ENCODE measurements around the gene HERC5. TPM values are rescaled to one million over a fixed set of nuclear protein-coding genes. Genes with fewer than 3 reads are reported as not detected.

HERC5 gene
- total RNA-seq, 4 donors from 2014 or later, result 2.9 to 4.5 (median 3.9) TPM

DNA sequence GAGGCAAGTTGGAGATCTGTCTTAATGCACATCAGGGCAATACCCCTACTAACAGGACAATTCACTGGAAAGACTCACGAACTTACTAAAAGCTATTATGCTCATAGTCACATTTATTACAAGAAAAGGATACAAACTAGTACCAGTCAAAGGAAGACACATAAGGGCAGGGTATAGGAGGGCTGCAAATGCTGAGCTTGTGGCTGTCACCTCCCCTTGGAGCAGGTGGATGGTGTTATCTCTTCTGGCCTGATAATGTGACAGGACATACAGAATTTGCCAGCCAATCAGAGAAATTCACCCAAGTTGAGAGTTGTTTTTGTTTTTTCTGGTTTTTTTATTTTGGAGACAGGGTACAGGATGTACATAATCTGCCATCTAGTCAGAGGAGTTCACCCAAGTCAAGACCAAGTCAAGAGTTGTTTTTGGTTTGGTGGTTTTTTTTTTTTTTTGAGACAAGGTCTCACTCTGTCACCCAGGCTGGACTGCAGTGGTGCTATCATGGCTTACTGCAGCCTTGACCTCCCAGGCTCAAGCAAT lies 8.8 kb downstream of the HERC5 start:
- TF ChIP-seq, protein P1, sequence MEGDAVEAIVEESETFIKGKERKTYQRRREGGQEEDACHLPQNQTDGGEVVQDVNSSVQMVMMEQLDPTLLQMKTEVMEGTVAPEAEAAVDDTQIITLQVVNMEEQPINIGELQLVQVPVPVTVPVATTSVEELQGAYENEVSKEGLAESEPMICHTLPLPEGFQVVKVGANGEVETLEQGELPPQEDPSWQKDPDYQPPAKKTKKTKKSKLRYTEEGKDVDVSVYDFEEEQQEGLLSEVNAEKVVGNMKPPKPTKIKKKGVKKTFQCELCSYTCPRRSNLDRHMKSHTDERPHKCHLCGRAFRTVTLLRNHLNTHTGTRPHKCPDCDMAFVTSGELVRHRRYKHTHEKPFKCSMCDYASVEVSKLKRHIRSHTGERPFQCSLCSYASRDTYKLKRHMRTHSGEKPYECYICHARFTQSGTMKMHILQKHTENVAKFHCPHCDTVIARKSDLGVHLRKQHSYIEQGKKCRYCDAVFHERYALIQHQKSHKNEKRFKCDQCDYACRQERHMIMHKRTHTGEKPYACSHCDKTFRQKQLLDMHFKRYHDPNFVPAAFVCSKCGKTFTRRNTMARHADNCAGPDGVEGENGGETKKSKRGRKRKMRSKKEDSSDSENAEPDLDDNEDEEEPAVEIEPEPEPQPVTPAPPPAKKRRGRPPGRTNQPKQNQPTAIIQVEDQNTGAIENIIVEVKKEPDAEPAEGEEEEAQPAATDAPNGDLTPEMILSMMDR (IDR thresholded peaks at IDR 0.05), result no peak
- TF ChIP-seq EP300 (IDR thresholded peaks at IDR 0.05) (no peak), POLR2AphosphoS5 (IDR thresholded peaks at IDR 0.05) (no peak), POLR2A (IDR thresholded peaks at IDR 0.05; ENCODE audit: low read depth) (no peak)

DNA sequence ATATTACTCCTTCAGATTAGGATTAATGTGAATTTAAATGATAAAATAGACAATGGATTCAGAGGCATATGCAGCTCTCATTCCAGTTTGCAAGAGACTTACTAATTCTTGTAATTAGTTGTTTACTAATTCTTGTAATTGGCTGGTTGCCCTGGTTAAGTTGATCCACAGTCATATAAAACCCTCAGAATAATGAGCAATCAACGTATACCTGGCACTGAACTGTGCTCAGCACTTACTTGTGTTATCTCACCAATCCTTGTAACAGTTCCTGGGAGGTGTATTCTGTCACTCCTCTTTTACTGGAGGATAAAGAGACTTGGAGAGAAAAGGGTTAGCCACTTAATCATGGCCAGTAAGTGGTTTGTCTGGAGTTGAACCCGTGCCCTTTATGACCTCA lies 10.5 kb downstream of the HERC5 start:
- no peak overlapping the region for H3K27ac ChIP-seq (replicated peaks in 1 of 4)
- peaks cover 7 to 79% (median 28%) of the 10 kb centered on the region in 4 donors for H3K36me3 ChIP-seq
- H3K9me3 ChIP-seq, result no peaks in the 10 kb centered on the region
- 80% methylated on average over 2 of the region's 2 CpGs for WGBS
- no peaks in the 10 kb centered on the region for H3K27me3 ChIP-seq
- intact Hi-C loops (cut with DNase I), result loop anchor here (5.0 kb wide), 1 partner anchor 40 kb away; no protein-coding TSS in a partner anchor
- DNase-seq (ENCODE audit: extremely low spot score), result no peak
- TF ChIP-seq EP300 (IDR thresholded peaks at IDR 0.05), result no peak
- no peak overlapping the region for H3K4me3 ChIP-seq
- no peaks in the 10 kb centered on the region for H3K4me1 ChIP-seq

More for the DNA sequence above, 8.8 kb downstream of the HERC5 start:
- no peak overlapping the region for H3K4me3 ChIP-seq
- 92% methylated on average over 1 of the region's 1 CpG for WGBS
- H3K36me3 ChIP-seq, result peaks cover 0 to 76% (median 24%) of the 10 kb centered on the region in 4 donors
- no peak for DNase-seq (ENCODE audit: extremely low spot score)
- no peaks in the 10 kb centered on the region for H3K9me3 ChIP-seq
- no peaks in the 10 kb centered on the region for H3K4me1 ChIP-seq
- intact Hi-C loops (cut with DNase I), result loop anchor here (5.0 kb wide), 1 partner anchor 42 kb away; no protein-coding TSS in a partner anchor
- no peaks in the 10 kb centered on the region for H3K27me3 ChIP-seq
- no peak overlapping the region for H3K27ac ChIP-seq (replicated peaks in 1 of 4)

DNA sequence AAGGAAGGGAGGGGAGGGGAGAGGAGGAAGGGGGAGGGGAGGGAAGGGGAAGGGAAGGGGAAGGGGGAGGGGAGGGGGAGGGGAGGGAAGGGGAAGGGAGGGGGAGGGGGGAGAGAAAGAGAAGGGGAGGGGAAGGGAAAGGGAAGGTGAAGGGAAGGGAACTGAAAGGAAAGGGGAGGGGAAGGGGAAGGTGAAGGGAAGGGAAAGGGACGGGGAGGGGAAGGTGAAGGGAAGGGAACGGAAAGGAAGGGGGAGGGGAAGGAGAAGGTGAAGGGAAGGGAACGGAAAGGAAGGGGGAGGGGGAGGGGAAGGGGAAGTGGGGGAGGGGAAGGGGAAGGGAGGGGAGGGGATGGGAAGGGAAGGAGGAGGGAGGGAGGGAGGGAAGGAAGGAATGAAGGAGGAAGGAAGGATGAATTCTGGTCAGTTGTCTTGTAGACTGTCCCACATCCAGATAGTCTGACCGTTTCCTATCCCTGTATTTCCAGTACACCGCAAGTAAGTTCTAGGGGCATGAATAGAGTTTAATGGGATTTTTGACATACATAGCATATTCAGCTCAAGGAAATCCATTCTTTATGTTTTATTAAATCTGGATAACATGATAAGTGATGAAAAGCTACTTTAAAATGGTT lies 20.4 kb downstream of the HERC5 start:
- intact Hi-C loops (cut with DNase I), result no loop called here
- no peak overlapping the region for H3K27ac ChIP-seq (replicated peaks in 1 of 4)
- peaks cover 0 to 7% (median 4%) of the 10 kb centered on the region in 4 donors for H3K4me1 ChIP-seq
- no peaks in the 10 kb centered on the region for H3K27me3 ChIP-seq
- H3K36me3 ChIP-seq, result peaks cover 0 to 29% (median 0%) of the 10 kb centered on the region in 4 donors
- no peak overlapping the region for H3K4me3 ChIP-seq
- TF ChIP-seq, protein P1 (IDR thresholded peaks at IDR 0.05), result no peak
- TF ChIP-seq POLR2AphosphoS5 (IDR thresholded peaks at IDR 0.05) (no peak), POLR2A (IDR thresholded peaks at IDR 0.05; ENCODE audit: low read depth) (no peak), EP300 (IDR thresholded peaks at IDR 0.05) (no peak)
- no peak for DNase-seq (ENCODE audit: extremely low spot score)
- 85% methylated on average over 4 of the region's 5 CpGs for WGBS
- no peaks in the 10 kb centered on the region for H3K9me3 ChIP-seq

DNA sequence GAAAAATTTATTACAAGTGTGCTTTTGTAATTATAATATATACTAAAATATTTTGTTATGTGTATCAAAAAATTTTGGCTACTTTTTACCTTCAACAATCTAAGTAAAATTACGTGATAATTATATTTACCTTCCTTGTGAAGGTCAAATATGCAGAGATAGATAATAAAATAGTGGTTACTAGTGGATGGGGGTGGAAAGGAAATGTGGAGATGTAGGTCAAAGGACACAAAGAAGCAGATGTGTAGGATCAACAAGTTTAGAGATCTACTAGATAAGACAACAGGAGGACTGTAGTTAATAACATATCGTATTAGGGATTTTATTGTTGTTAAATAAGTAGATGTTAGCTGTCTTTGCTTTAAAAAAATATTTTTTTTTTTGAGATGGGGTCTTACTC lies 21.3 kb downstream of the HERC5 start:
- WGBS, result 93% methylated on average over 2 of the region's 2 CpGs
- Histone ChIP-seq H3K4me3 (no peak overlapping the region), H3K27me3 (no peaks in the 10 kb centered on the region), H3K9me3 (no peaks in the 10 kb centered on the region), H3K36me3 (peaks cover 0 to 21% (median 0%) of the 10 kb centered on the region in 4 donors), H3K4me1 (peaks cover 0 to 7% (median 4%) of the 10 kb centered on the region in 4 donors), H3K27ac (replicated peaks in 1 of 4) (no peak overlapping the region)
- intact Hi-C loops (cut with DNase I), result no loop called here
- TF ChIP-seq POLR2A (IDR thresholded peaks at IDR 0.05; ENCODE audit: low read depth), result no peak
- no peak for TF ChIP-seq EP300 (IDR thresholded peaks at IDR 0.05)
- TF ChIP-seq POLR2AphosphoS5 (IDR thresholded peaks at IDR 0.05), result no peak
- TF ChIP-seq, protein P1 (IDR thresholded peaks at IDR 0.05), result no peak
- DNase-seq (ENCODE audit: extremely low spot score), result no peak

DNA sequence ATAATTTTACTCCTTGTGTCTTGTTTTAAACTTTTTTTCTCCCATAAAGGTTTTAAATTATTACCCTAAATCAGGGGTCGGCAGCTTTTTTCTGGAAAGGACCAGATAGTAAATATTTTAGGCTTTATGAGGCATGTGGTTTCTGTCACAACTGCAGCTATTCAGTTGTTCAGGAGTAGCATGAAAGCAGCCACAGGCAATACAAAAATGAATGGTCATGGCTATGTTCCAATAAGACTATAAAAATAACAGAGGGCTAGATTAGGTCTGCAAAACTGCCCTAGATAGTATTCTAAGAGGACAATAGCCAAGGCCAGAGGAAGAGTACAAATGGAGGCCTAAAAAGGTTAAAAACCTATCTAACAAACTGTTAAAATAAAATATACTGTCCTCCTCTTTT lies 24.6 kb downstream of the HERC5 start:
- no peak overlapping the region for H3K27ac ChIP-seq (replicated peaks in 1 of 4)
- no peak overlapping the region for H3K4me3 ChIP-seq
- WGBS, result 30% methylated on average over 1 of the region's 1 CpG
- intact Hi-C loops (cut with DNase I), result no loop called here
- no peaks in the 10 kb centered on the region for H3K9me3 ChIP-seq
- H3K27me3 ChIP-seq, result no peaks in the 10 kb centered on the region
- peaks cover 0 to 18% (median 2%) of the 10 kb centered on the region in 4 donors for H3K36me3 ChIP-seq
- no peak for TF ChIP-seq EP300 (IDR thresholded peaks at IDR 0.05)
- no peak for TF ChIP-seq POLR2A (IDR thresholded peaks at IDR 0.05; ENCODE audit: low read depth)
- TF ChIP-seq, protein P1 (IDR thresholded peaks at IDR 0.05), result no peak
- no peak for TF ChIP-seq POLR2AphosphoS5 (IDR thresholded peaks at IDR 0.05)
- no peak for DNase-seq (ENCODE audit: extremely low spot score)
- peaks cover 0 to 7% (median 2%) of the 10 kb centered on the region in 4 donors for H3K4me1 ChIP-seq

Data from esophagus muscularis mucosa (tissue), 4 donors.